RWPE2 (cell line): ENCODE results near the gene SCD5.

ENCODE experiments used
- ATAC-seq: fragments of 200-7000 bp; cut with Tn5 transposase; 3 replicates; pipeline ENCODE4 v1.9.1; 2021; ENCODE audit warnings: low read depth
- DNase-seq: peaks from one replicate; pipeline ENCODE4 v3.0.0-alpha.2; 2020; ENCODE audit warnings: low spot score
- H3K27ac ChIP-seq: fragments of 450-650 bp; 2 replicates; pipeline ENCODE4 v1.5.1; 2017; ENCODE audit warnings: mild to moderate bottlenecking; ENCODE audit not compliant: poor library complexity, severe bottlenecking
- H3K27me3 ChIP-seq: fragments of 250-450 bp; sonication (Bioruptor Pico); 2 replicates; pipeline ENCODE4 v1.5.1; 2021; ENCODE audit warnings: mild to moderate bottlenecking, moderate library complexity; ENCODE audit not compliant: insufficient read depth, poor library complexity, severe bottlenecking
- H3K36me3 ChIP-seq: fragments of 250-450 bp; sonication (Bioruptor Pico); 2 replicates; pipeline ENCODE4 v1.5.1; 2020; ENCODE audit warnings: low read depth, mild to moderate bottlenecking, moderate library complexity
- H3K4me1 ChIP-seq: fragments of 250-450 bp; sonication (Bioruptor Pico); 2 replicates; pipeline ENCODE4 v1.5.1; 2021; ENCODE audit warnings: mild to moderate bottlenecking, moderate library complexity; ENCODE audit not compliant: insufficient read depth, poor library complexity, severe bottlenecking
- H3K4me3 ChIP-seq: fragments of 250-450 bp; sonication (Bioruptor Pico); 2 replicates; pipeline ENCODE4 v1.5.1; 2021; ENCODE audit warnings: mild to moderate bottlenecking, moderate library complexity; ENCODE audit not compliant: severe bottlenecking
- H3K9me3 ChIP-seq: fragments of 250-450 bp; sonication (Bioruptor Pico); 2 replicates; pipeline ENCODE4 v1.5.1; 2021; ENCODE audit warnings: mild to moderate bottlenecking, moderate library complexity; ENCODE audit not compliant: severe bottlenecking
- CTCF ChIP-seq: fragments of 450-650 bp; IDR thresholded peaks from one replicate; pipeline ENCODE4 v1.5.1; 2017; ENCODE audit warnings: mild to moderate bottlenecking, moderate library complexity; ENCODE audit not compliant: poor library complexity, severe bottlenecking

The SCD5 gene

GRCh38 chr4:82706349-82707000 lies 92.1 kb downstream of the SCD5 start:
- TF ChIP-seq CTCF = no peak

GRCh38 chr4:82705928-82706300 lies 92.7 kb downstream of the SCD5 start:
- no peak for TF ChIP-seq CTCF
- no peak overlapping the region for H3K4me3 ChIP-seq
- DNase-seq = no peak

More at GRCh38 chr4:82706349-82707000, 92.1 kb downstream of the SCD5 start:
- no peaks in the 10 kb centered on the region for H3K27me3 ChIP-seq
- no peak overlapping the region for H3K27ac ChIP-seq
- DNase-seq = no peak
- no peak overlapping the region for H3K4me3 ChIP-seq
- H3K4me1 ChIP-seq = no peaks in the 10 kb centered on the region
- ATAC-seq = no peak
- H3K9me3 ChIP-seq = no peaks in the 10 kb centered on the region
- no peaks in the 10 kb centered on the region for H3K36me3 ChIP-seq

GRCh38 chr4:82705169-82705927 lies 93.2 kb downstream of the SCD5 start:
- ATAC-seq = no peak
- Histone ChIP-seq H3K36me3 (no peaks in the 10 kb centered on the region), H3K4me1 (no peaks in the 10 kb centered on the region), H3K4me3 (no peak overlapping the region), H3K9me3 (no peaks in the 10 kb centered on the region), H3K27me3 (no peaks in the 10 kb centered on the region), H3K27ac (no peak overlapping the region)
- no peak for TF ChIP-seq CTCF
- DNase-seq = no peak

More at GRCh38 chr4:82705928-82706300, 92.7 kb downstream of the SCD5 start:
- H3K4me1 ChIP-seq = no peaks in the 10 kb centered on the region
- ATAC-seq = no peak
- no peaks in the 10 kb centered on the region for H3K27me3 ChIP-seq
- H3K27ac ChIP-seq = no peak overlapping the region
- no peaks in the 10 kb centered on the region for H3K36me3 ChIP-seq
- no peaks in the 10 kb centered on the region for H3K9me3 ChIP-seq

- Histone ChIP-seq H3K36me3 (no peaks in the 10 kb centered on the region), H3K27ac (no peak overlapping the region), H3K27me3 (no peaks in the 10 kb centered on the region), H3K4me1 (no peaks in the 10 kb centered on the region), H3K4me3 (no peak overlapping the region), H3K9me3 (no peaks in the 10 kb centered on the region)
- no peak for ATAC-seq
- TF ChIP-seq CTCF = no peak
- DNase-seq = no peak
Observed at GRCh38 chr4:82704156-82704555, 94.4 kb downstream of the SCD5 start.

GRCh38 chr4:82698412-82698811 lies 100.2 kb downstream of the SCD5 start:
- no peak overlapping the region for H3K4me3 ChIP-seq
- no peaks in the 10 kb centered on the region for H3K9me3 ChIP-seq
- DNase-seq = no peak
- no peak for ATAC-seq
- H3K36me3 ChIP-seq = no peaks in the 10 kb centered on the region
- H3K27ac ChIP-seq = no peak overlapping the region
- H3K27me3 ChIP-seq = no peaks in the 10 kb centered on the region
- no peaks in the 10 kb centered on the region for H3K4me1 ChIP-seq
- TF ChIP-seq CTCF = no peak
